ENCODE results near the gene SNAP25.

Gene SNAP25

GRCh38 chr20:10172998-10173655 is 45.5 kb upstream of the SNAP25 start:
- H2AFZ ChIP-seq, result peak overlapping the region; percentile 89
- peaks cover 13% of the 10 kb centered on the region for H3K4me1 ChIP-seq
- H3K79me2 ChIP-seq, result no peaks in the 10 kb centered on the region
- no peaks in the 10 kb centered on the region for H3K36me3 ChIP-seq (ENCODE audit: control insufficient read depth, insufficient read depth, low read length)
- no peaks in the 10 kb centered on the region for H3K27me3 ChIP-seq (ENCODE audit: control insufficient read depth, insufficient read depth, low read length)
- peak overlapping the region; percentile 92 for H3K27ac ChIP-seq
- no peak overlapping the region for H3K4me3 ChIP-seq (ENCODE audit: low read depth, low read length)
- no peak overlapping the region for H3K9ac ChIP-seq
- peak overlapping the region; percentile 75 for H3K4me2 ChIP-seq (ENCODE audit: low read length)
- TF ChIP-seq CTCF (IDR thresholded peaks at IDR 0.05), result no peak
- H3K9me3 ChIP-seq (ENCODE audit: control insufficient read depth, low read length), result no peaks in the 10 kb centered on the region

- TF ChIP-seq CTCF (IDR thresholded peaks at IDR 0.05), result no peak
- Histone ChIP-seq H3K79me2 (no peaks in the 10 kb centered on the region), H3K27ac (no peak overlapping the region), H3K4me3 (ENCODE audit: low read depth, low read length) (no peak overlapping the region), H3K4me1 (peaks cover 13% of the 10 kb centered on the region), H3K9ac (no peak overlapping the region), H2AFZ (no peak overlapping the region), H3K36me3 (ENCODE audit: control insufficient read depth, insufficient read depth, low read length) (no peaks in the 10 kb centered on the region), H3K27me3 (ENCODE audit: control insufficient read depth, insufficient read depth, low read length) (no peaks in the 10 kb centered on the region), H3K4me2 (ENCODE audit: low read length) (no peak overlapping the region), H3K9me3 (ENCODE audit: control insufficient read depth, low read length) (no peaks in the 10 kb centered on the region)
Observed at GRCh38 chr20:10174400-10174799, 44.2 kb upstream of the SNAP25 start.

GRCh38 chr20:10177326-10177725 is 41.3 kb upstream of the SNAP25 start:
- Histone ChIP-seq H3K4me3 (ENCODE audit: low read depth, low read length) (no peak overlapping the region), H3K9me3 (ENCODE audit: control insufficient read depth, low read length) (no peaks in the 10 kb centered on the region), H3K27me3 (ENCODE audit: control insufficient read depth, insufficient read depth, low read length) (no peaks in the 10 kb centered on the region), H2AFZ (no peak overlapping the region), H3K9ac (no peak overlapping the region), H3K4me2 (ENCODE audit: low read length) (no peak overlapping the region), H3K36me3 (ENCODE audit: control insufficient read depth, insufficient read depth, low read length) (no peaks in the 10 kb centered on the region), H3K27ac (no peak overlapping the region), H3K4me1 (peaks cover 3% of the 10 kb centered on the region), H3K79me2 (no peaks in the 10 kb centered on the region)
- TF ChIP-seq CTCF (IDR thresholded peaks at IDR 0.05), result no peak

GRCh38 chr20:10178091-10178490 is 40.5 kb upstream of the SNAP25 start:
- Histone ChIP-seq H3K79me2 (no peaks in the 10 kb centered on the region), H3K27me3 (ENCODE audit: control insufficient read depth, insufficient read depth, low read length) (no peaks in the 10 kb centered on the region), H3K27ac (no peak overlapping the region), H3K4me1 (no peaks in the 10 kb centered on the region), H3K9me3 (ENCODE audit: control insufficient read depth, low read length) (no peaks in the 10 kb centered on the region), H3K4me2 (ENCODE audit: low read length) (no peak overlapping the region), H3K36me3 (ENCODE audit: control insufficient read depth, insufficient read depth, low read length) (no peaks in the 10 kb centered on the region), H3K9ac (no peak overlapping the region), H3K4me3 (ENCODE audit: low read depth, low read length) (no peak overlapping the region), H2AFZ (no peak overlapping the region)
- TF ChIP-seq CTCF (IDR thresholded peaks at IDR 0.05), result no peak

- Histone ChIP-seq H3K9me3 (ENCODE audit: control insufficient read depth, low read length) (no peaks in the 10 kb centered on the region), H2AFZ (no peak overlapping the region), H3K27me3 (ENCODE audit: control insufficient read depth, insufficient read depth, low read length) (no peaks in the 10 kb centered on the region), H3K4me2 (ENCODE audit: low read length) (no peak overlapping the region), H3K4me1 (no peaks in the 10 kb centered on the region), H3K79me2 (no peaks in the 10 kb centered on the region), H3K4me3 (ENCODE audit: low read depth, low read length) (no peak overlapping the region), H3K36me3 (ENCODE audit: control insufficient read depth, insufficient read depth, low read length) (no peaks in the 10 kb centered on the region), H3K9ac (no peak overlapping the region), H3K27ac (no peak overlapping the region)
- no peak for TF ChIP-seq CTCF (IDR thresholded peaks at IDR 0.05)
Observed at GRCh38 chr20:10178727-10179313, 39.8 kb upstream of the SNAP25 start.
